Small intestine (tissue), 7 donors: ENCODE measurements around the gene GREB1L. TPM values are rescaled to one million over a fixed set of nuclear protein-coding genes. Genes with fewer than 3 reads are reported as not detected.

Source experiments
- DNase-seq, 2 donors: peaks; one replicate each; pipeline versions ENCODE4 v3.0.0 to v3.0.0-alpha.2; 2013
- FAIRE-seq: peaks from 2 replicates; lab custom pipeline; 2012; peaks lifted over from hg19 to GRCh38; lab: Jason Lieb, UNC
- H3K27ac ChIP-seq, 3 donors: one replicate each; pipeline ENCODE4 v1.5.1; 2013; ENCODE audit warnings: low read length in 2 of 3, mild to moderate bottlenecking in 2 of 3, control low read depth in 1 of 3, inconsistent platforms in 1 of 3, low read depth in 1 of 3, moderate library complexity in 1 of 3
- H3K27me3 ChIP-seq, 3 donors: one replicate each; pipeline ENCODE4 v1.6.1; 2013; ENCODE audit warnings: low read length in 3 of 3, inconsistent platforms in 1 of 3; ENCODE audit not compliant: control insufficient read depth in 3 of 3, insufficient read depth in 3 of 3
- H3K36me3 ChIP-seq, 3 donors: one replicate each; pipeline ENCODE4 v1.6.1; 2013; ENCODE audit warnings: low read length in 3 of 3, inconsistent platforms in 1 of 3, low read depth in 1 of 3, mild to moderate bottlenecking in 1 of 3, moderate library complexity in 1 of 3; ENCODE audit not compliant: control insufficient read depth in 3 of 3, insufficient read depth in 2 of 3
- H3K4me1 ChIP-seq, 3 donors: one replicate each; pipeline ENCODE4 v1.6.1; 2013; ENCODE audit warnings: low read length in 2 of 3, inconsistent platforms in 1 of 3, low read depth in 1 of 3, mild to moderate bottlenecking in 1 of 3, moderate library complexity in 1 of 3; ENCODE audit not compliant: control insufficient read depth in 3 of 3, insufficient read depth in 2 of 3
- H3K4me3 ChIP-seq, 3 donors: one replicate each; pipeline ENCODE4 v1.5.1; 2013; ENCODE audit warnings: low read length in 3 of 3, control low read depth in 1 of 3, inconsistent platforms in 1 of 3, low read depth in 1 of 3, mild to moderate bottlenecking in 1 of 3, moderate library complexity in 1 of 3
- H3K9me3 ChIP-seq, 2 donors: one replicate each; pipeline ENCODE4 v1.6.1; 2013; ENCODE audit warnings: low read depth in 1 of 2, low read length in 1 of 2; ENCODE audit not compliant: control insufficient read depth in 2 of 2, insufficient read depth in 1 of 2
- WGBS, 3 donors: extraction: QIAGEN DNeasy Blood & Tissue Kit; methylation state at CpG; one replicate each; pipeline ENCODE4 v1.1.7; 2013; 5-methylcytosine and 5-hydroxymethylcytosine counted together
- polyA plus RNA-seq, 4 donors: library from polyadenylated mRNA; stranded (reverse) in 3 of 4; unstranded in 1 of 4; fragments of 200-250 nt in 3 of 4; fragments of 120-200 nt in 1 of 4; gene quantifications; one replicate each; pipeline versions ENCODE4 v1.2.1 to v1.2.3, GENCODE V29; 2013
- donor health status: healthy with polysubstance abuse.
- donor health status: control.
- donor health status: control.
- donor health status: Bipolar disorder and iron deficiency.
- donor health status: healthy.

The GREB1L gene
- polyA plus RNA-seq, 4 donors, result under 0.01 to 2.4 (median 0.52) TPM; not detected in 1

- Histone ChIP-seq H3K36me3 (no peaks in the 10 kb centered on the region), H3K9me3 (no peaks in the 10 kb centered on the region), H3K4me3 (no peak overlapping the region), H3K27ac (no peak overlapping the region), H3K4me1 (no peaks in the 10 kb centered on the region), H3K27me3 (no peaks in the 10 kb centered on the region)
- WGBS, 3 donors, result 64 to 79% (median 78%) methylated on average over 4 of the region's 4 CpGs
- FAIRE-seq, result no peak
- DNase-seq, result no peak
Observed at GRCh38 chr18:21452796-21453510, 210.9 kb downstream of the GREB1L start.

GRCh38 chr18:21453511-21453901, 211.5 kb downstream of the GREB1L start:
- no peak for DNase-seq
- H3K36me3 ChIP-seq, result no peaks in the 10 kb centered on the region
- no peak overlapping the region for H3K27ac ChIP-seq
- no peak for FAIRE-seq
- H3K27me3 ChIP-seq, result no peaks in the 10 kb centered on the region
- H3K9me3 ChIP-seq, result no peaks in the 10 kb centered on the region
- H3K4me3 ChIP-seq, result no peak overlapping the region
- 67 to 82% (median 75%) methylated on average over 6 of the region's 6 CpGs for WGBS, 3 donors
- H3K4me1 ChIP-seq, result no peaks in the 10 kb centered on the region

GRCh38 chr18:21454725-21455124, 212.7 kb downstream of the GREB1L start:
- Histone ChIP-seq H3K27me3 (no peaks in the 10 kb centered on the region), H3K4me1 (no peaks in the 10 kb centered on the region), H3K27ac (no peak overlapping the region), H3K9me3 (no peaks in the 10 kb centered on the region), H3K4me3 (no peak overlapping the region), H3K36me3 (no peaks in the 10 kb centered on the region)
- WGBS, 3 donors, result 77 to 83% (median 80%) methylated on average over 5 of the region's 5 CpGs
- FAIRE-seq, result no peak
- DNase-seq, result no peak

GRCh38 chr18:21456428-21457178, 214.6 kb downstream of the GREB1L start:
- no peaks in the 10 kb centered on the region for H3K4me1 ChIP-seq
- DNase-seq, result no peak
- WGBS, 3 donors, result 82 to 87% (median 86%) methylated on average over 5 of the region's 5 CpGs
- no peak overlapping the region for H3K4me3 ChIP-seq
- no peak for FAIRE-seq
- H3K9me3 ChIP-seq, result no peaks in the 10 kb centered on the region
- no peaks in the 10 kb centered on the region for H3K27me3 ChIP-seq
- no peaks in the 10 kb centered on the region for H3K36me3 ChIP-seq
- H3K27ac ChIP-seq, result no peak overlapping the region

GRCh38 chr18:21457179-21457535, 215.1 kb downstream of the GREB1L start:
- FAIRE-seq (no peak), DNase-seq (no peak)
- Histone ChIP-seq H3K27me3 (no peaks in the 10 kb centered on the region), H3K36me3 (no peaks in the 10 kb centered on the region), H3K4me3 (no peak overlapping the region), H3K27ac (no peak overlapping the region), H3K9me3 (no peaks in the 10 kb centered on the region), H3K4me1 (no peaks in the 10 kb centered on the region)

- no peak for DNase-seq
- H3K4me3 ChIP-seq, result no peak overlapping the region
- no peak for FAIRE-seq
- no peaks in the 10 kb centered on the region for H3K9me3 ChIP-seq
- no peaks in the 10 kb centered on the region for H3K36me3 ChIP-seq
- 63 to 75% (median 63%) methylated on average over 1 of the region's 1 CpG for WGBS, 3 donors
- H3K27me3 ChIP-seq, result no peaks in the 10 kb centered on the region
- H3K4me1 ChIP-seq, result no peaks in the 10 kb centered on the region
- H3K27ac ChIP-seq, result no peak overlapping the region
Observed at GRCh38 chr18:21458310-21458709, 216.3 kb downstream of the GREB1L start.

- no peak overlapping the region for H3K4me3 ChIP-seq
- DNase-seq (no peak), FAIRE-seq (no peak)
- no peak overlapping the region for H3K27ac ChIP-seq
- H3K27me3 ChIP-seq, result no peaks in the 10 kb centered on the region
- no peaks in the 10 kb centered on the region for H3K4me1 ChIP-seq
- 86 to 90% (median 88%) methylated on average over 6 of the region's 6 CpGs for WGBS, 3 donors
- H3K9me3 ChIP-seq, result no peaks in the 10 kb centered on the region
- H3K36me3 ChIP-seq, result no peaks in the 10 kb centered on the region
Observed at GRCh38 chr18:21458788-21459187, 216.8 kb downstream of the GREB1L start.

- H3K9me3 ChIP-seq, result no peaks in the 10 kb centered on the region
- DNase-seq, result no peak
- WGBS, 3 donors, result 84 to 95% (median 86%) methylated on average over 10 of the region's 10 CpGs
- no peaks in the 10 kb centered on the region for H3K36me3 ChIP-seq
- FAIRE-seq, result no peak
- H3K4me3 ChIP-seq, result no peak overlapping the region
- no peaks in the 10 kb centered on the region for H3K4me1 ChIP-seq
- no peaks in the 10 kb centered on the region for H3K27me3 ChIP-seq
- H3K27ac ChIP-seq, result no peak overlapping the region
Observed at GRCh38 chr18:21459706-21460286, 217.8 kb downstream of the GREB1L start.
